ENCODE measurements around the gene CRPPA. TPM values are rescaled to one million over a fixed set of nuclear protein-coding genes. Genes with fewer than 3 reads are reported as not detected.

Gene CRPPA
- total and polyA plus RNA-seq, 11 donors, result 0.98 to 8.5 (median 6.0) TPM

DNA sequence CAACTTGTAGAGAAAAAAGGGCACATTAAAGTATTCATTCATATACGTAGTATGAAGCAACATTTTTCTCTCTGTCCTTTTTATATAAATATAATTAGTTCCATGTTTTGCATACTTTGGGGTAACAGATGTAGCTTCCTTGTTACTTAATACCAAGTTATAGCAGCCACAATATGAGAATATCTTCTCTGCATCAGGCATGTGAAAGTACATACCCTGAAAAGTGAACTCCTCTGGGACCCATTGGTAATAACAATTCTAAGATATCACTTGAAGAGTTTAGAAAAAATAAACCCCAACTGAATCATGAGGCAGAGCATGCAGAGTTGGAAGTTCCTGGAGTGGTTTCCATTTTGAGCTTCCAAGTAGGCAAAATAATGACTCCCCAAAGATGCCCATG is 2.4 kb upstream of the CRPPA start:
- Histone ChIP-seq H3K4me3 (no peak overlapping the region), H3K27ac (no peak overlapping the region), H3K9me3 (no peaks in the 10 kb centered on the region), H3K4me1 (peaks cover 0 to 21% (median 16%) of the 10 kb centered on the region in 12 donors), H3K27me3 (no peaks in the 10 kb centered on the region), H3K36me3 (no peaks in the 10 kb centered on the region)
- WGBS, 4 donors, result 48 to 98% (median 49%) methylated on average over 1 of the region's 1 CpG
- intact Hi-C loops (cut with DNase I), result loop anchor here (5.0 to 10.0 kb wide), 6 partner anchors 291 to 346 kb away; no protein-coding TSS in a partner anchor
- DNase-seq (no peak), ATAC-seq (no peak)
- TF ChIP-seq, protein P1, sequence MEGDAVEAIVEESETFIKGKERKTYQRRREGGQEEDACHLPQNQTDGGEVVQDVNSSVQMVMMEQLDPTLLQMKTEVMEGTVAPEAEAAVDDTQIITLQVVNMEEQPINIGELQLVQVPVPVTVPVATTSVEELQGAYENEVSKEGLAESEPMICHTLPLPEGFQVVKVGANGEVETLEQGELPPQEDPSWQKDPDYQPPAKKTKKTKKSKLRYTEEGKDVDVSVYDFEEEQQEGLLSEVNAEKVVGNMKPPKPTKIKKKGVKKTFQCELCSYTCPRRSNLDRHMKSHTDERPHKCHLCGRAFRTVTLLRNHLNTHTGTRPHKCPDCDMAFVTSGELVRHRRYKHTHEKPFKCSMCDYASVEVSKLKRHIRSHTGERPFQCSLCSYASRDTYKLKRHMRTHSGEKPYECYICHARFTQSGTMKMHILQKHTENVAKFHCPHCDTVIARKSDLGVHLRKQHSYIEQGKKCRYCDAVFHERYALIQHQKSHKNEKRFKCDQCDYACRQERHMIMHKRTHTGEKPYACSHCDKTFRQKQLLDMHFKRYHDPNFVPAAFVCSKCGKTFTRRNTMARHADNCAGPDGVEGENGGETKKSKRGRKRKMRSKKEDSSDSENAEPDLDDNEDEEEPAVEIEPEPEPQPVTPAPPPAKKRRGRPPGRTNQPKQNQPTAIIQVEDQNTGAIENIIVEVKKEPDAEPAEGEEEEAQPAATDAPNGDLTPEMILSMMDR (IDR thresholded peaks at IDR 0.05), result no peak
- no peak for TF ChIP-seq POLR2A (IDR thresholded peaks at IDR 0.05)

DNA sequence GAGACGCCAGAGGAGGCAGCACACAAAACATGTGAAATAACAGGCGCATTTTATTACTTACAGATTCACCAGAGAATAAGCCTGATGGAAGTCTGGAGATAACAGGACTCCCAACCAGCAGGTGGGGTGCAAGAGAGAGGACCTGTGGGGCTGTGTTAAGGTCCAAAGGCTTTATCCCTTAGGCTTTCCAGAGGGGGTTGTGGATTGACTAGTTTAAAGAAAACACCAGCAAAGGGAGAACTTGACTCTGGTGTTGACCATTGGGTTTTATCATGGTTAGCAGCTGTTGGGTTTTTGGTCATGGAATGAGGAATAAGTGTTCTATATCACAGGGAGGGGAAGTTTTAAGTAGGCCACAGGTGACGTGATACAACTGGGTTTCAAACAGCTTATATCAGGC is 1.6 kb upstream of the CRPPA start:
- DNase-seq (no peak), ATAC-seq (no peak)
- H3K4me3 ChIP-seq, result no peak overlapping the region
- peak overlapping the region in 3 of 12 donors; percentile 99 for H3K27ac ChIP-seq
- no peak for TF ChIP-seq POLR2A (IDR thresholded peaks at IDR 0.05)
- TF ChIP-seq, protein P1 (IDR thresholded peaks at IDR 0.05), result no peak
- 90 to 98% (median 94%) methylated on average over 3 of the region's 3 CpGs for WGBS, 4 donors
- no peaks in the 10 kb centered on the region for H3K36me3 ChIP-seq
- peaks cover 0 to 21% (median 16%) of the 10 kb centered on the region in 12 donors for H3K4me1 ChIP-seq
- intact Hi-C loops (cut with DNase I), result loop anchor here (5.0 to 10.0 kb wide), 6 partner anchors 291 to 346 kb away; no protein-coding TSS in a partner anchor
- no peaks in the 10 kb centered on the region for H3K9me3 ChIP-seq
- H3K27me3 ChIP-seq, result no peaks in the 10 kb centered on the region

DNA sequence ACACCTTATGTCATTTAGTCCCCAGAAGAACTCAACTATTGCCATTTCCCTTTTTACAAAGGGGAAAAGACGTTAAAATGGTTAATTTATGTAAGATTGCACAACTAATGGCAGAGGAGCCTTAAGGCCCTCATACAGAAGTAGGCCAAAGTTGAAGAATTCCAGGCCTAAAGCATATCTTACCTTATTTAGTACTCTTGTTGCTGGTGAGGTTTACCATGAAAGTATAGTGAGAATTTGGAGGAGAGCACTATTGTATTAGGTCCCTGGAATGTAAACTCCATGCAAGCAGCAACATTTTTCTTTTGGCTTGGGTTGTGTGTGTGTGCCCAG is 731 bp upstream of the CRPPA start:
- WGBS, 4 donors, result 47 to 70% (median 56%) methylated on average over 1 of the region's 1 CpG
- intact Hi-C loops (cut with DNase I), result loop anchor here (5.0 to 10.0 kb wide), 6 partner anchors 290 to 345 kb away; no protein-coding TSS in a partner anchor
- no peak for ATAC-seq

DNA sequence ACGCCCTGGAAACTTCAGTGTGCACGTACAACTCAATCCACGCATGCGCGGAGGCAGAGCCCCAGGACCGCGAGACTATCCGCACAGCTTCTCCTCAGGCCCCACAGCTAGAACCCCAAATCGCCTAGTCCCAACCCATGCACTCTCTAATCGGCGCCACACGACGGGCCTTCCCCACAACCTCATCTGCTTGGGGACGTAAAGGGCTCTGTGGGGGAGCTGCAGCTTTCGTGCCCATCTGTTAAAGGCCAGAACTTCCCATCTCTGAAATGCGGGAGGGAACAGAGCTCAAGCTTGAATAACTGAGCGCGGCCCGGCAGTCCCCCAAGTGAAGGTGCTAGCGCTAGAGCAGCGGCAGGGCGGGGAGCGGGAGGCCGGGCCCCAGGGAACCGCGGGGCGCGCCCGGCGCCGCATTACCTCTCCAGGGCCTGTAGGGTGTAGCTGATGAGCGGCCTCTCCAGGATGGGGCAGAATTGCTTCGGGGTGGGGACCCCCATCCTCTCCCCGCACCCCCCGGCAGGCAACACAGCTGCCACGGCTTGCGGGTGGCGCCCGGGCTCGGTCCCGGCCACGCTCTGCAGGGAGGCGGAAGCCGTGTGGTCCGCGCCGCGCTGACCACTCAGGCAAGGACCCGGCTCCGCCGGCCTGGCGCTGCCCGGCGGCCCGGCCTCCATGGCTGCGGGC is 547 bp downstream of the CRPPA start:
- Histone ChIP-seq H3K9me3 (no peaks in the 10 kb centered on the region), H3K4me3 (peak overlapping the region; percentile 54 to 82 (median 74)), H3K4me1 (peaks cover 0 to 21% (median 16%) of the 10 kb centered on the region in 12 donors), H3K27me3 (no peaks in the 10 kb centered on the region), H3K36me3 (no peaks in the 10 kb centered on the region), H3K27ac (peak overlapping the region; percentile 94 to 99 (median 98))
- intact Hi-C loops (cut with DNase I), result loop anchor here (5.0 to 10.0 kb wide), 6 partner anchors 288 to 343 kb away; no protein-coding TSS in a partner anchor
- TF ChIP-seq, protein P1 (IDR thresholded peaks at IDR 0.05), result peak in 9 of 12 donors; percentile 11 to 48 (median 34)
- peak in 1 of 2 donors; percentile 72 for TF ChIP-seq POLR2A (IDR thresholded peaks at IDR 0.05)
- ATAC-seq (peak; percentile 91 to 97 (median 93)), DNase-seq (peak; percentile 88 to 93 (median 89))
- 0% methylated on average over 14 to 56 of the region's 56 CpGs for WGBS, 4 donors

More for the DNA sequence above, 731 bp upstream of the CRPPA start:
- Histone ChIP-seq H3K9me3 (no peaks in the 10 kb centered on the region), H3K4me1 (peaks cover 0 to 21% (median 16%) of the 10 kb centered on the region in 12 donors), H3K27ac (peak overlapping the region; percentile 94 to 99 (median 98)), H3K27me3 (no peaks in the 10 kb centered on the region), H3K36me3 (no peaks in the 10 kb centered on the region), H3K4me3 (peak overlapping the region in 7 of 12 donors; percentile 68 to 82 (median 74))
- TF ChIP-seq, protein P1 (IDR thresholded peaks at IDR 0.05), result no peak
- TF ChIP-seq POLR2A (IDR thresholded peaks at IDR 0.05), result no peak
- no peak for DNase-seq
